ENCODE results near the gene CACNA1A. TPM values are rescaled to one million over a fixed set of nuclear protein-coding genes. Genes with fewer than 3 reads are reported as not detected.

Gene CACNA1A
- total and polyA plus RNA-seq, 2 experiments from 2014 or later, result 2.0 TPM

DNA sequence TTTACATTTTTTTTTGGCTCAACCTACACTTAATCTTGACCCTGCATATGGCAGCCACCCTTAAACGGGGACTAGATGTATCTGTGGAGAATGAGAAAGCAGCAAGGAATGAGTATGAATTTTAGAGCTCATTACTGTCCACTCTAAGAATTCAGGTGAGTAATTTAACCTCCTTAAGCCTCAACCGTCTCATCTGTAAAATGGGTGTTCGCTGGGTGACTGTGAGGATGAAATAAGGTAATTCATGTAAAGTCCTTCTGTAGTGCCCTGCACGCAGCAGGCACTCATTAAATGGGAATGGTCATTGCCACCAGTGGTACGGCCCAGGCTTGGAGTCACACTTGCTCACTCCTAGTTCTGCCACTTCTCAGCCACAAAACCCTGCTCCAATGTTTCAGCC lies 135.3 kb downstream of the CACNA1A start:
- no peak for DNase-seq (ENCODE audit: low spot score)

GRCh38 chr19:13366529-13367143 lies 139.6 kb downstream of the CACNA1A start:
- Histone ChIP-seq H3K4me2 (no peak overlapping the region), H3K4me3 (no peak overlapping the region)

More for the DNA sequence above, 135.3 kb downstream of the CACNA1A start:
- no peak overlapping the region for H3K4me3 ChIP-seq
- WGBS (ENCODE audit: low lambda C conversion rate, missing lambda C conversion rate), result 89% methylated on average over 5 of the region's 5 CpGs
- H3K79me2 ChIP-seq, result no peaks in the 10 kb centered on the region
- TF ChIP-seq EZH2 (IDR thresholded peaks at IDR 0.05; ENCODE audit: borderline replicate concordance) (no peak), EZH2phosphoT487 (IDR thresholded peaks at IDR 0.05; ENCODE audit: low read depth, severe bottlenecking, unreplicated experiment) (no peak), CTCF (IDR thresholded peaks at IDR 0.05; ENCODE audit: poor library complexity) (no peak)
- H3K27ac ChIP-seq, result no peak overlapping the region
- no peaks in the 10 kb centered on the region for H3K27me3 ChIP-seq
- H4K20me1 ChIP-seq (ENCODE audit: insufficient read depth, poor library complexity, severe bottlenecking), result no peaks in the 10 kb centered on the region
- no peaks in the 10 kb centered on the region for H3K9me3 ChIP-seq (ENCODE audit: low read depth)
- no peak overlapping the region for H3K4me2 ChIP-seq
- no peaks in the 10 kb centered on the region for H3K4me1 ChIP-seq (ENCODE audit: insufficient read depth)
- no peaks in the 10 kb centered on the region for H3K36me3 ChIP-seq (replicated peaks; ENCODE audit: insufficient read depth, low read depth)
- no peak overlapping the region for H2AFZ ChIP-seq
- no peaks in the 10 kb centered on the region for H3K9me2 ChIP-seq (replicated peaks; ENCODE audit: insufficient read depth)

DNA sequence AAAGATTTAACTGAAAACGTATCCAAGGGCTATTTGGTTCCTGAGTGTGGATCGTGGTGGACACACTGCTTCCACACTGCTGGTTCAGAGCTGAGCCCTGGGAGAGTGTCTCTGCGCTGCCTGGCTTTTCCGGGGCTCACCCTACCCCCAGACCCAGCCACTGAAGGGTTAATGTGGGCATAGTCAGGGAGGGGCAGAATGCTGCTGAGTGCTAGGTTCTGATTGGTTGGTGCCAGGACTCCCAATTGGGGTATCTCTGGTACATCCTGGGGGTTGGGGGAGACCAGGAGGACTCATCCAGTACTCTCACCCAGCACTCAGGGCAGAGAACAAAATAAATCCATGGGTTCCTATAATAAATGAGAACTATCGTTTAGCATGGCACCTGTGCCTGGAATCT lies 142.3 kb downstream of the CACNA1A start:
- no peak for DNase-seq (ENCODE audit: low spot score)
- Histone ChIP-seq H3K79me2 (no peaks in the 10 kb centered on the region), H3K4me2 (no peak overlapping the region), H3K9me3 (ENCODE audit: low read depth) (no peaks in the 10 kb centered on the region), H3K4me1 (ENCODE audit: insufficient read depth) (no peaks in the 10 kb centered on the region), H3K4me3 (no peak overlapping the region), H3K9me2 (replicated peaks; ENCODE audit: insufficient read depth) (no peaks in the 10 kb centered on the region), H3K36me3 (replicated peaks; ENCODE audit: insufficient read depth, low read depth) (no peaks in the 10 kb centered on the region), H2AFZ (no peak overlapping the region), H3K27me3 (peaks cover 7% of the 10 kb centered on the region), H4K20me1 (ENCODE audit: insufficient read depth, poor library complexity, severe bottlenecking) (no peaks in the 10 kb centered on the region), H3K27ac (no peak overlapping the region)
- 67% methylated on average over 5 of the region's 5 CpGs for WGBS (ENCODE audit: low lambda C conversion rate, missing lambda C conversion rate)
- no peak for TF ChIP-seq EZH2phosphoT487 (IDR thresholded peaks at IDR 0.05; ENCODE audit: low read depth, severe bottlenecking, unreplicated experiment)
- TF ChIP-seq EZH2 (IDR thresholded peaks at IDR 0.05; ENCODE audit: borderline replicate concordance), result no peak

More at GRCh38 chr19:13366529-13367143, 139.6 kb downstream of the CACNA1A start:
- Histone ChIP-seq H2AFZ (no peak overlapping the region), H3K4me1 (ENCODE audit: insufficient read depth) (no peaks in the 10 kb centered on the region), H3K36me3 (replicated peaks; ENCODE audit: insufficient read depth, low read depth) (no peaks in the 10 kb centered on the region), H3K79me2 (no peaks in the 10 kb centered on the region), H3K9me3 (ENCODE audit: low read depth) (no peaks in the 10 kb centered on the region), H3K27me3 (peaks cover 7% of the 10 kb centered on the region), H4K20me1 (ENCODE audit: insufficient read depth, poor library complexity, severe bottlenecking) (no peaks in the 10 kb centered on the region), H3K27ac (no peak overlapping the region), H3K9me2 (replicated peaks; ENCODE audit: insufficient read depth) (no peaks in the 10 kb centered on the region)
- 71% methylated on average over 13 of the region's 13 CpGs for WGBS (ENCODE audit: low lambda C conversion rate, missing lambda C conversion rate)
- no peak for TF ChIP-seq EZH2phosphoT487 (IDR thresholded peaks at IDR 0.05; ENCODE audit: low read depth, severe bottlenecking, unreplicated experiment)
- no peak for TF ChIP-seq EZH2 (IDR thresholded peaks at IDR 0.05; ENCODE audit: borderline replicate concordance)
- peak; percentile 32 for TF ChIP-seq CTCF (IDR thresholded peaks at IDR 0.05; ENCODE audit: poor library complexity)
- no peak for DNase-seq (ENCODE audit: low spot score)

GRCh38 chr19:13363245-13363644 lies 143.0 kb downstream of the CACNA1A start:
- no peak for DNase-seq (ENCODE audit: low spot score)
- Histone ChIP-seq H4K20me1 (ENCODE audit: insufficient read depth, poor library complexity, severe bottlenecking) (no peaks in the 10 kb centered on the region), H3K4me3 (no peak overlapping the region), H3K27ac (no peak overlapping the region), H3K4me2 (no peak overlapping the region), H3K4me1 (ENCODE audit: insufficient read depth) (no peaks in the 10 kb centered on the region), H3K27me3 (peaks cover 7% of the 10 kb centered on the region), H3K9me3 (ENCODE audit: low read depth) (no peaks in the 10 kb centered on the region), H2AFZ (no peak overlapping the region), H3K36me3 (replicated peaks; ENCODE audit: insufficient read depth, low read depth) (no peaks in the 10 kb centered on the region), H3K9me2 (replicated peaks; ENCODE audit: insufficient read depth) (no peaks in the 10 kb centered on the region), H3K79me2 (no peaks in the 10 kb centered on the region)
- 56% methylated on average over 7 of the region's 7 CpGs for whole genome bisulfite sequencing (ENCODE audit: low lambda C conversion rate, missing lambda C conversion rate)
- TF ChIP-seq EZH2phosphoT487 (IDR thresholded peaks at IDR 0.05; ENCODE audit: low read depth, severe bottlenecking, unreplicated experiment) (no peak), EZH2 (IDR thresholded peaks at IDR 0.05; ENCODE audit: borderline replicate concordance) (no peak), CTCF (IDR thresholded peaks at IDR 0.05; ENCODE audit: poor library complexity) (no peak)
